IPS-18c (cell line): ENCODE measurements around the gene PLD5.

Source experiments
- H3K4me3 ChIP-seq: 2 replicates; pipeline ENCODE4 v1.7.0; 2013; ENCODE audit warnings: low read depth, mild to moderate bottlenecking, low read length, moderate library complexity; ENCODE audit not compliant: insufficient read depth
- H3K9me3 ChIP-seq: one replicate; pipeline ENCODE4 v1.6.1; 2013; ENCODE audit warnings: mild to moderate bottlenecking, low read length, moderate library complexity; ENCODE audit not compliant: control insufficient read depth, insufficient read depth

Gene PLD5

GRCh38 chr1:242524571-242525359 is at the start of gene PLD5:
Gene PLD5, minus strand, starts transcription at chr1:242524697.
- H3K4me3 ChIP-seq: peak within 1 kb of the TSS; percentile 81

GRCh38 chr1:242569867-242570266 is 45.4 kb upstream of the PLD5 start:
- Histone ChIP-seq H3K9me3 (no peaks in the 10 kb centered on the region), H3K4me3 (no peak overlapping the region)

More at GRCh38 chr1:242524571-242525359, at the start of gene PLD5:
- H3K9me3 ChIP-seq: no peaks in the 10 kb centered on the region

- Histone ChIP-seq H3K9me3 (no peaks in the 10 kb centered on the region), H3K4me3 (no peak overlapping the region)
These were observed 44.2 kb upstream of the PLD5 start for GRCh38 chr1:242568666-242569065.

- Histone ChIP-seq H3K9me3 (no peaks in the 10 kb centered on the region), H3K4me3 (no peak overlapping the region)
These were observed 43.1 kb upstream of the PLD5 start for GRCh38 chr1:242567596-242567995.

GRCh38 chr1:242556759-242557158 is 32.3 kb upstream of the PLD5 start:
- H3K9me3 ChIP-seq: no peaks in the 10 kb centered on the region
- no peak overlapping the region for H3K4me3 ChIP-seq

- Histone ChIP-seq H3K9me3 (no peaks in the 10 kb centered on the region), H3K4me3 (no peak overlapping the region)
These were observed 31.8 kb upstream of the PLD5 start for GRCh38 chr1:242556276-242556675.

- Histone ChIP-seq H3K9me3 (no peaks in the 10 kb centered on the region), H3K4me3 (no peak overlapping the region)
These were observed 30.1 kb upstream of the PLD5 start for GRCh38 chr1:242554577-242554976.

GRCh38 chr1:242546849-242547729 is 22.6 kb upstream of the PLD5 start:
- H3K4me3 ChIP-seq: no peak overlapping the region
- H3K9me3 ChIP-seq: no peaks in the 10 kb centered on the region

GRCh38 chr1:242546441-242546840 is 21.9 kb upstream of the PLD5 start:
- Histone ChIP-seq H3K9me3 (no peaks in the 10 kb centered on the region), H3K4me3 (no peak overlapping the region)

- H3K9me3 ChIP-seq: no peaks in the 10 kb centered on the region
These were observed 19.6 kb upstream of the PLD5 start for GRCh38 chr1:242544071-242544470.

GRCh38 chr1:242542271-242542670 is 17.8 kb upstream of the PLD5 start:
- H3K9me3 ChIP-seq: no peaks in the 10 kb centered on the region
- no peak overlapping the region for H3K4me3 ChIP-seq

More at GRCh38 chr1:242544071-242544470, 19.6 kb upstream of the PLD5 start:
- H3K4me3 ChIP-seq: no peak overlapping the region

GRCh38 chr1:242535986-242536385 is 11.5 kb upstream of the PLD5 start:
- Histone ChIP-seq H3K4me3 (no peak overlapping the region), H3K9me3 (no peaks in the 10 kb centered on the region)

GRCh38 chr1:242534753-242535152 is 10.3 kb upstream of the PLD5 start:
- no peaks in the 10 kb centered on the region for H3K9me3 ChIP-seq
- H3K4me3 ChIP-seq: no peak overlapping the region

- no peaks in the 10 kb centered on the region for H3K9me3 ChIP-seq
- H3K4me3 ChIP-seq: no peak overlapping the region
These were observed 6.3 kb upstream of the PLD5 start for GRCh38 chr1:242530761-242531160.

GRCh38 chr1:242525769-242526168 is 1.3 kb upstream of the PLD5 start:
- H3K4me3 ChIP-seq: no peak overlapping the region
- no peaks in the 10 kb centered on the region for H3K9me3 ChIP-seq

- no peaks in the 10 kb centered on the region for H3K9me3 ChIP-seq
- peak overlapping the region; percentile 64 for H3K4me3 ChIP-seq
These were observed 844 bp upstream of the PLD5 start for GRCh38 chr1:242525360-242525722.

- no peaks in the 10 kb centered on the region for H3K9me3 ChIP-seq
- H3K4me3 ChIP-seq: peak overlapping the region; percentile 81
These were observed 552 bp downstream of the PLD5 start for GRCh38 chr1:242523719-242524570.
